Measurements from ENCODE around the gene SCARF2.

Gene SCARF2

GRCh38 chr22:20450551-20450906 lies 12.9 kb upstream of the SCARF2 start:
- TF ChIP-seq CTCF (IDR thresholded peaks at IDR 0.05; ENCODE audit: insufficient read depth, low read depth, low read length, missing control alignments), result no peak
- H3K4me3 ChIP-seq (ENCODE audit: low read depth, low read length), result no peak overlapping the region
- DNase-seq (ENCODE audit: low read depth), result no peak

GRCh38 chr22:20449819-20450550 lies 12.4 kb upstream of the SCARF2 start:
- H3K4me3 ChIP-seq (ENCODE audit: low read depth, low read length), result no peak overlapping the region
- no peak for TF ChIP-seq CTCF (IDR thresholded peaks at IDR 0.05; ENCODE audit: insufficient read depth, low read depth, low read length, missing control alignments)
- no peak for DNase-seq (ENCODE audit: low read depth)

- H3K4me3 ChIP-seq (ENCODE audit: low read depth, low read length), result no peak overlapping the region
- DNase-seq (ENCODE audit: low read depth), result no peak
- TF ChIP-seq CTCF (IDR thresholded peaks at IDR 0.05; ENCODE audit: insufficient read depth, low read depth, low read length, missing control alignments), result no peak
These were observed 11.0 kb upstream of the SCARF2 start for GRCh38 chr22:20448630-20449029.

GRCh38 chr22:20446383-20446970 lies 8.9 kb upstream of the SCARF2 start:
- TF ChIP-seq CTCF (IDR thresholded peaks at IDR 0.05; ENCODE audit: insufficient read depth, low read depth, low read length, missing control alignments), result no peak
- H3K4me3 ChIP-seq (ENCODE audit: low read depth, low read length), result no peak overlapping the region
- no peak for DNase-seq (ENCODE audit: low read depth)

GRCh38 chr22:20444325-20444724 lies 6.7 kb upstream of the SCARF2 start:
- TF ChIP-seq CTCF (IDR thresholded peaks at IDR 0.05; ENCODE audit: insufficient read depth, low read depth, low read length, missing control alignments), result no peak
- no peak overlapping the region for H3K4me3 ChIP-seq (ENCODE audit: low read depth, low read length)
- DNase-seq (ENCODE audit: low read depth), result no peak

GRCh38 chr22:20442485-20443284 lies 5.1 kb upstream of the SCARF2 start:
- TF ChIP-seq CTCF (IDR thresholded peaks at IDR 0.05; ENCODE audit: insufficient read depth, low read depth, low read length, missing control alignments), result no peak
- DNase-seq (ENCODE audit: low read depth), result no peak
- no peak overlapping the region for H3K4me3 ChIP-seq (ENCODE audit: low read depth, low read length)
